ENCODE data around the gene ABCB9.

Gene ABCB9

GRCh38 chr12:123005081-123005626 is 38.9 kb upstream of the ABCB9 start:
- H3K27ac ChIP-seq: no peak overlapping the region
- TF ChIP-seq CTCF (conservative IDR thresholded peaks at IDR 0.05): no peak
- TF ChIP-seq ZFX (IDR thresholded peaks at IDR 0.05): no peak

GRCh38 chr12:123004287-123004686 is 38.0 kb upstream of the ABCB9 start:
- no peak for TF ChIP-seq ZFX (IDR thresholded peaks at IDR 0.05)
- no peak for TF ChIP-seq CTCF (conservative IDR thresholded peaks at IDR 0.05)
- H3K27ac ChIP-seq: no peak overlapping the region

GRCh38 chr12:123003257-123003656 is 37.0 kb upstream of the ABCB9 start:
- H3K27ac ChIP-seq: no peak overlapping the region
- TF ChIP-seq ZFX (IDR thresholded peaks at IDR 0.05): no peak
- TF ChIP-seq CTCF (conservative IDR thresholded peaks at IDR 0.05): no peak

GRCh38 chr12:123001464-123001863 is 35.2 kb upstream of the ABCB9 start:
- H3K27ac ChIP-seq: no peak overlapping the region
- TF ChIP-seq CTCF (conservative IDR thresholded peaks at IDR 0.05) (no peak), ZFX (IDR thresholded peaks at IDR 0.05) (no peak)

GRCh38 chr12:123000578-123000977 is 34.3 kb upstream of the ABCB9 start:
- TF ChIP-seq ZFX (IDR thresholded peaks at IDR 0.05): no peak
- no peak for TF ChIP-seq CTCF (conservative IDR thresholded peaks at IDR 0.05)
- no peak overlapping the region for H3K27ac ChIP-seq

- no peak for TF ChIP-seq CTCF (conservative IDR thresholded peaks at IDR 0.05)
- TF ChIP-seq ZFX (IDR thresholded peaks at IDR 0.05): no peak
- no peak overlapping the region for H3K27ac ChIP-seq
These were observed 33.7 kb upstream of the ABCB9 start for GRCh38 chr12:122999986-123000420.

- no peak for TF ChIP-seq ZFX (IDR thresholded peaks at IDR 0.05)
- no peak for TF ChIP-seq CTCF (conservative IDR thresholded peaks at IDR 0.05)
- no peak overlapping the region for H3K27ac ChIP-seq
These were observed 33.1 kb upstream of the ABCB9 start for GRCh38 chr12:122999196-122999946.

Data from C4-2B (cell line).